Activated CD4-positive, alpha-beta T cell treated with anti-CD3 and anti-CD28 coated beads for 1 hour (primary cell): ENCODE results near the gene LAMA3.

Experiments used
- DNase-seq: peaks from one replicate; pipeline ENCODE4 v3.0.0-alpha.2; 2020

LAMA3 gene

DNA sequence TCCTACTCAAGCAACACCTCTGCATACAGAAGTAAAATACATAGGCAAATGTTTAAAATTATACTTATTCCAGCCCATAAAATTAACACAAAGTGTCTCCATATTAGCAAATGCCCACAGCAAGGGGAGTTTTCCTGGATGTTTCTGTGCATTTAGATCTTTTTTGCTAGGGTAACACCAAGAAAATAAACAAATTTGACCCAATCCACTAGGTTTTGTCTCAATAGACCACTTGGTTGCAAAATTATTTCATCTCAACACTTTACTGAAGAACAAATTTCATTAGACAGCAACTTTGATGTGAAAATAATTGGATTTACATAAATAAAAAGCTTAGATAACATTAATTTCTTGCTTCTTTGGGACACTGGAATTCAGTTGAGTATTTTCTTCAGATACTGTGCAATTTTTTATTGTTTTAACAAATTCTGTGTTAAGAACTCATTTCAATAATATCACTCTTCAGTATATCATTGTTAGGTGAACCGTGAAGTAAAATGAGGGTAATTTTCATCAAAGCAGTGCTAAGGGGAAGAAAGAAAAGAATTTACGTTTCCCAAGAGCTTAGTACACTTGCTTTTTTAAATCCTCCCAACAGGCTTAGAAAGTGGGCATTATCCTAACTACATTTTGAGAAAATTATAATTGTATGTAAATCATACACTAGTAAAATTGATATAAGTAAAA lies 191.8 kb downstream of the LAMA3 start:
- no peak for DNase-seq

DNA sequence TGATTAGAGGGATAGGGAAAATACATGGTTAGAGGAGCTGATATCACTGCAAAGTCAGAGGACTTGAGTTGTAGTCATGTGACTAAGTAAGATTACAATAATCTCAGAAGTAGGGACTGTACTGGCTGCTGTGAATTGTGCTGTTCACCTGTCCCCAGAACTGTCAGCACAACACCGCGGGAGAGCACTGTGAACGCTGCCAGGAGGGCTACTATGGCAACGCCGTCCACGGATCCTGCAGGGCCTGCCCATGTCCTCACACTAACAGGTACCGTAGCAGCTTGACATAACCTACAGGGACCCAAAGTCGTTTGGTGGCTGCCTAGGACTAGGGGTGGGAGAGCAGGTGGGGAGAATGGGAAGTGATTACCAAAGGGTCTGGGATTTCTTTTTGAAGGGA lies 192.5 kb downstream of the LAMA3 start:
- DNase-seq, result no peak

DNA sequence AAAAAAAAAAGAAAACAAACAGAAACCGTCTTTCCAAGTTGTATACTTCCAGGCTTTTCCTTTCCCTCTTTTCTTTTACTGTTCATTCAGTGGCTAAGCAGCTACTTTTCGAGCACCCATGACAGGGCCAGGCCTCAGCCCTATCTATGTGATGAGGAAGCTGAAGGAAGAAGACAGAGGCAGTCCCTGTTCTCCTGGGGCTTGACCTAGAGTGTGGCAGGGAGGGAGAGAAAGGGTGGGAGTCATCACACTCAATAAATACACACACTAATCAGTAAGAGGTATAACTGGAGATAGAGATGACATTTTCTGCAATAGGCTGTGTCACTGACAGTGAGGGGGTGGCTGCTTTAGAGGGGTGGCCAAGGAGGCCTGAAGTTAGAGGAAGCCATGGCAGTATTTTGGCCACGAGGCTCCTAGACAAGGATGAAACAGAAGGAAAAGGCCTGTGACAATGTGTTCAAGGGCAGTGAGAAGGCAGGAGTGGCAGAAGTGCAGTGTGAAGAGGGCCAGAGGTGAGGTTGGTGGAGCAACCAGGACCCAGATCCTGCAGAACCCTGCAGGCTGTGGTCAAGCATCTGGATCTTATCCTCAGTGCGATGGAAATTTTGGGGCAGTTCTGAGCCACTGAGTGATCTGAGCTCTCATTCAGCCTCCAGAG lies 193.5 kb downstream of the LAMA3 start:
- no peak for DNase-seq

DNA sequence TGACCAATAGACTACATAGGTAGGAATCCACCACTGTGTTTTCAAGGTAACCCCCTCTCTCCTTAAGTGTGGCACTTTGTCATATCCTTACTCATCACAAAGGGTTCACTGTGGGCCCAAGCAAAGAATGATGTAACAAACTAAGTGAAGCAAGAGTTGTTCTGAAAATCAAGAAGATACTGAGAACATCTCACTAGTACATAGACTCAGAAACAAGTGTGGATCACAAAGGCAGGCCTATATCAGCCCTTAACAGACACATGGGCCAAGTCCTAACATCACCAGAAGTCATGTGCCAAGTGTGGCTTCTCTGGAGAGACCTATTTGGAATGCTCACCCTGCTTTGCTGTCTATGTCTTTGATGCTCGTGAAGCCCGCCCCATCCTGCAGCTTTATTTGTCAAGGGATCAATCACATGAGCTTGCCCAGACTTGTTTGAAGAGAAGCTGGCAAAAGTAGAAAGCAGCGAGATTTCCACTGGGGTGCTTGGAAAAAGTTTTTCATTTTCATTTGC lies 194.1 kb downstream of the LAMA3 start:
- DNase-seq, result no peak

DNA sequence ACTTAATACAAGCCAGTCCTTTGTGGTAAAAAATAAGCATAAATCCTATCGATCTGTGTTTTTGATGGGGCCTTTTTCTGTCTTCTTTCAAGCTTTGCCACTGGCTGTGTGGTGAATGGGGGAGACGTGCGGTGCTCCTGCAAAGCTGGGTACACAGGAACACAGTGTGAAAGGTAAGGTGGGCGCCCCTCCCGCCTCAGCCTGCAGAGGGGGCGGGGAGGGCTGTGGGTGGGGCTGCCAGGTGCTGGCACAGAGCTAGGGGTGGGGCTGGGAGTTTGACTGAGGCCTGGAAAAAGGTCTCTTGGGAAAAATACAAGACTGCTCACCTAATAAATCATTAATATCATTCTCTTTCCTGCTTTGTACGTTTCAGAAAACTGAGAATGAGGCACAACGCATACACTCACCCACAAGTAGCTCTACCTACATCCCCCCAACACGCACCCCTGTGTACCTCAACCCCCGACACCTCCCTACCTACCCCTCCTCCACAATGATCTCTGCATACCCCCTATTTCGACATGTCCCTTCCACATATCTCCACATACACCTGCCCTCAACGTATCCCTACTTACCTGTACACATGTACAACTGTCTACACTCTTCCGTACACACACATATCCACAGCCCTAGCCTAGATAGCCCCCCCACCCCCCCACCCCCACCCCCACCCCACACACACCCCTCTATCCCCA lies 195.6 kb downstream of the LAMA3 start:
- no peak for DNase-seq

DNA sequence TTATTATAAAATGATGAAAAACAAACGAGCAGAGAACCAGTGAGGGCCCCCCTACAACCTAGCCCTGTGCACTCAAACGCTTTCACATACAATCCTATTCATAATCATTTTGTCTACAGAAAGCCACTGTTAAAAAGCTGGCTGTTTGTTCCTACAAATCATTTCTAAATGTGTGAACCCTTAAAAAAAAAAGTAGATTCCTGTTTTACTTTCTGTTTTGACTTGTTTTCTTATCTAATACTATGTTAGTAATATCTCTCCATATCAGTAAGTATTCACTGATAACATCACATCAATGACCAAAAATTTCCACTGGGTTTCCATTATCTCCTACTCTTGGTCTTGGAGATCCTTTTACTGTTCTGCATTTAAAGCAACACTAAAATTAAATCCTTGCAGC lies 196.5 kb downstream of the LAMA3 start:
- DNase-seq, result no peak

DNA sequence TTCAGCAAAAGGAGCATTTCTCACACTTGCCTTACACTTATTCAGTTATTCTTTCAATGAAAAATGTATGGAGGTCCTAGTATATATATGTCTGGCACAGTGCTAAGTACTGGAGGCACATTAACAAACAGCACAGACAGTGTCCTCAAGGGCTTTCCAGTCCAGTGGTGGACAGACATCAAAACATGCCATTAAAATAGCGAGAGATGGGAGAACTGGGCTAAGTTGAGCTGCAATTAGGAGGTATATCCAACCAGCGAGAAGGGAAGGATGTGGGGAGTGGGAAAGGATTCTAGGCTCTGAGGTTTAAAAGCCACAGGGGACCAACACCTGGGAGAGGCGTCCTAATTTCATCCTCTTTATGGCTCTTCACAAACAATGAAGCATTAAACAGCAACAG lies 197.8 kb downstream of the LAMA3 start:
- no peak for DNase-seq

DNA sequence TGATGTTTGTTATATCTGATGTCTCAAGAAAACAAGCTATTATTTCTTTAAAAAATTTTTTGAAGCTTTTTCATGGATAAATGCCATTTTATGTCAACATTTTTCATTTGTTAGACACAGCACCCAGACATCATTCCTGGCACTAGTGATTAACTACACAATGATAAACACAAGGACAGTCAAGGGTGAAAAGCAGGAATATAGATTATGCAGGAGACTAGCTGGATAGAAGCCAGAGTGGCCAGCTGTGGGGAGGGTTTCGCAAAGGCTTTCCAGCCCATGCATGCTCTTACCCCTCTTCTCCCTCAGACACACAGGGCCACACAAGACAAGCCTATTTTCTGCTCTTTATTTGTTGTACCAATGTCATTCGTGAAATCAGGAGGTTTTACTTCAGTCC lies 198.2 kb downstream of the LAMA3 start:
- no peak for DNase-seq

DNA sequence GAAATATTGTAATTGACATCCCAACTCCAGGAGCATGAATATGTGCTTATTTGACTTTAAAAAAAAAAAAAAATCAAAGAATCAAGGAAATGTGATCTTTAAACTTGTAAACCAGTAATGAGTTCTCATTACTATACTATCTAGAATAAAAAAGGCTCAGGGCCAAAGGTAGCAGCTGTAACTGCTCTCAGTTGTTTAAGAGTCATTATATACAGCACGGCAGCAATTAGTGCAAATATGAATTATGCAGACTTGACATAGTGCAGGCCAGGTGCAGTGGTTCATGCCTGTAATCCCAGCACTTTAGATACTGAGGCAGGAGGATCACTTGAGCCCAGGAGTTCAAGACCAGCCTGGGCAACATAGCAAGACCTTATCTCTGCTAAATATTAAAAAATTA lies 199.6 kb downstream of the LAMA3 start:
- DNase-seq, result no peak

DNA sequence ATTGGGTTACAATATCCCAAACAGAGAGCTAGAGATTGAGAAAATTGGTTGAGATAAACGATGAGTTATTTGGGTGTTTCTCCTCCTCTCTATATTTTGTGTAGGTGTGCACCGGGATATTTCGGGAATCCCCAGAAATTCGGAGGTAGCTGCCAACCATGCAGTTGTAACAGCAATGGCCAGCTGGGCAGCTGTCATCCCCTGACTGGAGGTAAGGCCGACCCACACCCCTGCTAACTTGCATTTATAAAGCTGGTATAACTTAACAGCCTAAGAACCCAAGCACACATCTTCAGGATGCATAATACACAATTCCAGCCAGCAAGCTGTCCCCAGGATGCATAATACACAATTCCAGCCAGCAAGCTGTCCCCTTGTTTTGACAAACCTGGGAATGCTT lies 200.7 kb downstream of the LAMA3 start:
- no peak for DNase-seq

DNA sequence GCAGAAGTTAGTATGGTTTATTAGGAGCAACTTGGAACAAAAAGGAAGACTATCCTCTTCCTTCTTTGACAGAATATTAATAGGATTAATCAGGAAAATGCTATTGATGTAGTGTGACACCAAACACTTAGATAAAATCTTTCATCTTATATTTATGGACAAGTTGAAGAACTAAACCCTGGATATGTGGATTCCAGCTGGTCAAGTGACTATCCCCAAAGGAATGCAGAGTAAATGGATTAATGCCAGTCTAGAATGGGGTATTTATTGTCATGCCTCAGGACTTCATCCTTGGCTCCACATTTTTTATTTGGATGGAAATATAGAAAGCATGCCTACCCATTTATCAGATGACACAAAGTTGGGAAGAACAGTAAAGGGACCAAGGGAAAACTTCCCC lies 201.3 kb downstream of the LAMA3 start:
- no peak for DNase-seq

DNA sequence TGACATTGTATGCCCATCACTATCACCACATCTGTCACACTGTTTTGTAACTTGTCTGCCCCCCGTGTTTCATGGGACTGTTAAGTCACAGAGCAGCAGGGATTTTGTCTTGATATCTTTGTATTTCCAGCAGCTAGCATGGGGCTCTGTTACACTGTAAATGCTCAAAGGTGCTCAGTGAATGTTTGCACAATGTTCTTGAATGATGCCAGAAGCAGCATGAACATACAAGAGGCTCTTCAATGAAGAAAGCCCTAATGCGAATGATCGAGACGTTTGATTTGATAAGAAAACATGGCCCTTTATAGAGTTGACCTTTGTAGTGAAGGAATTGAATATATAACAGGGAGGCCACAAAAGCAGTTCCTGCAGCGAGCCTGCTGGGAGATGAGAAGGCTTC lies 204.4 kb downstream of the LAMA3 start:
- DNase-seq, result no peak

DNA sequence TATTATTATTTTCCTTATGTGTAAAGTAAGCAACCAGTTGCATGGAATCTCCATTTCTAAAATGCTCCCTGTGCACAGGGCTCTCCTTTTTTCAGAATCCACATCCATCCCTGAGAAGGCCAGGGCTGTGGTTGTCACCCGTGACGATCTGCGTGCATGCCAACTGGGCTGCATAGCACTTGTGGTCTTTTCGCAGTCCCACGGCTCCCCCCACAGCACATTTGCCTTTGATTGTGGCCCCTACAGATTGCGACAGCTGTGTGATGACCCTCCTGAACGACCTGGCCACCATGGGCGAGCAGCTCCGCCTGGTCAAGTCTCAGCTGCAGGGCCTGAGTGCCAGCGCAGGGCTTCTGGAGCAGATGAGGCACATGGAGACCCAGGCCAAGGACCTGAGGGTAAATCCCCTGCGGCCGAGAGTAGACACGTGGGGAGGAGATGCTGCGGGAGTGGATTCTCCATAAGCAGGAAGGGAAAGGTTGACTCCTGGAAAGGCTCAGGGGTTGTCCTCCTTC lies 205.5 kb downstream of the LAMA3 start:
- no peak for DNase-seq

DNA sequence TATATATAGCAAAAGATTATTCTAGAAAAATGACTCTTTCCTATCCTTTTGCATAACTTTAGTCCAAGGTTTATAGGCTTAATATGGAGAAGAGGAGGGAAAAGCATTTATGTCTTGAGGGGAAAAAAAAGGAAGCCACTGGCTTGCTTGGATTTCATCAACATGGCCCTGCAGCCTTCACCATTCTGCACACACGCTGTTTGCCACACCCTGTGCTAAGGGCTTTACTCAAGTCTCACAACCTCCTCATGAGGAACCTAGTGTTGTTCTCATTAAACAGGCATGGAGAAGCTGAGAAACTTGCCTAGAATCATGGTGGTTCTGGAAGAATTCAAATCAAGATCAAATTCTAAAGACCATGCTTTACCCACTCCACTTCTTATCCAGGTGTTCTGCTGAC lies 208.0 kb downstream of the LAMA3 start:
- no peak for DNase-seq

DNA sequence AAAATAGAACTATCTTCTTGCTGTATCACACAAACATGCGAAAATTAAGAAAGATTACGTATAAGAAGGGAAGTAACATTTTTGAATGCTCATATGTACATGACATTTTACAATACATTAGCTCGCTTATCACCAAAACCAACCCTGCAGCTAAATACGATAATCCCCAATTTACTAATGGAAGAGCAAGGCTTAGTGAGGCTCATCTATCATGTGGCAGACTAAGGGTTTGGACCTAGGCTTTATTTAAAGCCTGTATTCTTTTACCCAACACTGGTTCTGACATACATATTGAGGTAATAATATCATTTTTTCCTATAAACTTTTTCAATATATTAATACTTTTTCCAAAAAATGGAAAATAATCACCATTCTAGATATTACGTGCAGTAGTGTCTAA lies 208.5 kb downstream of the LAMA3 start:
- DNase-seq, result no peak

DNA sequence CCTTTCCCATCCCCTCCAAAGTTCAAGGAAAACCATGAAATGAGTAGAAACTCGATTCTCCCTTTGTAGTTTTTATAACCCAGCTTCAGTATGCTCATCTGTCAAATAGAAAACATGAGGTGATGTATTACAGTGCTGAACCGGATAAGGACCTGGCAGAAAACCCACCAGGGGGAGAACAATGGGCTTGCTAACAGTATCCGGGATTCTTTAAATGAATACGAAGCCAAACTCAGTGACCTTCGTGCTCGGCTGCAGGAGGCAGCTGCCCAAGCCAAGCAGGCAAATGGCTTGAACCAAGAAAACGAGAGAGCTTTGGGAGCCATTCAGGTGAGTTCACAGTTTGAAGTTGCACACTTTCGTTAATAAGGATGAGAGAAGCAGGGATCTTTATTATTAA lies 211.7 kb downstream of the LAMA3 start:
- no peak for DNase-seq

DNA sequence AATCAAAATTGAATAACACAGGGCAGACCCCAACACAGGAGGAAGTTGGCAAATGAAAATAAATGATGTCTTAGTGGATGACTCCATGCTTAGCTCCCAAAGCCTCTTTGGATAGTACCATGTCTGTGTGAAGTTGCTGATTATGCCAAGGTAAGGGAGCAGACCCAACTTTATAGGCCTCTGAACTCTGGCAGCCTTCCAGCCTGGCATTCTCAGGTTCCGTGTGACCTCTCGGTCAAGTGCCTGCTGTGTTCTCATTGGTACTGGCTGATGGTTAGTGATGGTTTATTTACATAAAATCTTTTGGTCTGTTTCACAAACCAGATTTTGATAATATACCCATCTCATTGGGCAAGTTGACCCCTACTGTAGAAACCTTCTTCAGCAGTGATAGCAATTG lies 213.1 kb downstream of the LAMA3 start:
- DNase-seq, result no peak

DNA sequence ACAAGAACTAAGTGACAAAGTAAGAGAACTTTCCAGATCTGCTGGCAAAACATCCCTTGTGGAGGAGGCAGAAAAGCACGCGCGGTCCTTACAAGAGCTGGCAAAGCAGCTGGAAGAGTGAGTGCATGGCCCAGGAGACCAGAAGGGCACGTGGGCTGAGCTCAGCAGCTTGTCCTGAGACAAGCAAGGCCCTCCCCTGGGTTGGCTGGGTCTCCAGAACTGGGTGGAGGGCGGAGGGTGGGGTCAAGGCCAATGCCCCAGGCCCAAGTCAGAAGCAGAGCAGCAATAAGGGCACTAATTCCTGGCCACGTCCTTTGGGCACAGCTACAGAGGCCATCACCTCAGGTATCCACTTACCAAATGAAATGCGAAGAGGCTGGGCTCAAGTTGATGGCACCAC lies 214.7 kb downstream of the LAMA3 start:
- DNase-seq, result no peak

DNA sequence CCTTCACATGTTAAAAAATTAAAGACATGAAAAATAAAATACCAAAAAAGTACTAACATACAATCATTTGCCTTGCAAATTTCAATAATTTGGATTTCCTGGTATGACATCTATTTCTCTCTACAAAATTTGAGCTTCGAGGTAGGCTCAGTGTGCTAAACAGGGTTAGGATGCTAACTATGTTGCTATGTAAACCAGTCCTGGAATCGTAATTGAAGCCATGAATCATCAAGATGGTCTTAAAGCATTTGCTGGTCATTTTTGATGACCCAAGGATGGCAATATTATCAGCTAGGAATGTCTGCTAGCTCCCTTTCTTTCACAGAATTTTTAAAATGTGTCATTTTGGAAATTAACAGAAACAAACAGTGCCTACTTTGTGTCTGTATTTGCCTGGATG lies 217.4 kb downstream of the LAMA3 start:
- DNase-seq, result no peak

DNA sequence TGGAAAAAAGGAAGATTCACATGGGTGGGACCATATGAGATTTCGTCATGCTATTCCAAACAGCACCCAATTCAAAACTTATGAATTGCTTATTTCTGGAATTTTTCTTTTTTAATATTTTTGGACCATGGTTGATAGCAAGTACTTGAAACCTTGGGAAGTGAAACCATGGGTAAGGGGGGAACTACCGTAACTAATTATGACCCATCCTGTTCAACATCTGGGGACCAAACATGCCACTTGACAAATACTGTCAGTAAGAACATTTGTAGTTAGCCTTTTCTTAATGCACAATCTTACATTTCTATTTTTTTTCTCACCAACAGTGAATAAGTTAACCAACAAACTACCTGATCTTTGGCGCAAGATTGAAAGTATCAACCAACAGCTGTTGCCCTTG lies 219.6 kb downstream of the LAMA3 start:
- no peak for DNase-seq

DNA sequence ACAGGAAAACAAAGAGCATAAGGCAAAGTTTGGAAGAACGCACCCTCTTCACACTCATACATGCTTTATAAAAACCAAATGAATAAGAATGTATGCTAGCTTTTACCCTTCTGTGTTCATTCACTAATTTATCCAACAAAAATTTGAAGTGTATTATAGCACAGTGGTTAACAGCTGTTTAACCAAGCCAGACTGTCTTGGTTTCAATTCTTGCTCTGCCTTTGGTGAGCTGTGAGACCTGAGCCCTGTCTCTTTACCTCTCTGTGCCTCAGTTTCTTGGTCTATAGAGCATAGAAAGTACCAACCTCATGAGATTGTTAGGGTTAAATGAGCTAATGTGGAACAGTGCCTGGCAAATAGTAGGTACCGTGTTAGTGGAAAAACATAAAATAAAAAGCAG lies 220.8 kb downstream of the LAMA3 start:
- no peak for DNase-seq

DNA sequence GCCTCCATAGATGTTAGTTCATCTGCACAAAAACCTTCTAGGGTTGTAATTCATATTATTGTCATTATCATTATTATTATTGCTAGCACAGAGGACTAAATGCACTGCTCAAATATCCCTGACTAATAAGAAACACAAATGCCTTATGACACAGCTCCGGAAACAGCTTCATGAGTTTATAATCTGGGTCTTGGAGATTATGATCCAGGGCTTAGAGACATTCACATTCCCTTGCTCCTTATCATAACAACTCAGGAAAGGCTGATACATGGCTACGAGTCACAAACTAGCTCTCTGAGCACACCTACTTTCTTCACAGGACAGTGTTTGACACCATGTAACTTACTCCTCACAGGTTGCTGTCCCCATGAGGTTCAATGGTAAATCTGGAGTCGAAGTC lies 223.1 kb downstream of the LAMA3 start:
- DNase-seq, result no peak

DNA sequence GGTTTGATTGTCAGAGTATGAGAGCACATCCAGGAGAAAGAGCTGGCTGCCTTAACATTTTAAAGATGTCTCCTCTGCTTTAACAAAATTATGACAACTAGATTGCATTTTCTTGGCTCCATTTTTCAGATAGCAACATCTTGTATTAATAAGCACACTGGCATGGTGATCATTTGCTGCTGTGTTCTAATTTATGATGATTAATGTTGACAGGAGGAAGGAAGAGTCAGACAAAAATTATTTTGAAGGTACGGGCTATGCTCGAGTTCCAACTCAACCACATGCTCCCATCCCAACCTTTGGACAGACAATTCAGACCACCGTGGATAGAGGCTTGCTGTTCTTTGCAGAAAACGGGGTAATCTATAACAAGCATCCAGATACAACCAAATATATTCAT lies 227.1 kb downstream of the LAMA3 start:
- DNase-seq, result no peak

DNA sequence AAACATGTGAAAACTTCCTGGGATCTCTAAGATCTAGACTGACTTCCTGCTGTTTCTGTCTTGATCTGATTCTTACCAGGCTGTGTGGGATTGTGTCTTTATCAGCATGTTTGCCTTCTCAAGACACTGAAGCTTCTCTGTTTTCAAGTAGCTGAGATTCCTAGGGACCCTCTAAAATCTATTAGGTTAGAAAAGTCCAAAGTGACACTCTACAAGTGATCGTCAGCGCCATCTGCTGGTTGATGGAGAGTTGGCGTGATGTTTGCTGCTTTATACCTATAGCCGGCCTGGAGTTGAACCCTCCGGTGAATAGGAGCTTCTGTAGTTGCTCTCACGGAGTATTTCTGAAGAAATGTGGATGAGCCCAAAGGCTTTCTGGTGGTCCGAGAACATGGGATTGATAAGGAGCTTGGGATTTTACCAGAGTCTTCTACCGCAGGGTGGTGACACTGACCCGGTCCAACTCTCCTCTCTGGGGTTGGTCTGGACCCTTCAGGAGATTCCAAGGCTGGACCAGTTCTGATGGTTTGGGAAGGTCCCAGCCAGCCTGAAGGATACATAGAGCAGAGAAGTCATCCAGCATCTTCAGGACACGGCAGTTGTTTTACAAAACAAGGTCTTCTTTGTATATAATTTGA lies 229.3 kb downstream of the LAMA3 start:
- DNase-seq, result peak; percentile 66
